Thyroid gland (tissue), 4 donors: Measurements from ENCODE around the gene PPP1R9A.

ENCODE experiments used
- CTCF ChIP-seq, 6 experiments: fragments of 200-600 bp in 3 of 6; fragments of 450-650 bp in 3 of 6; sonication (generic) in 3 of 6; IDR thresholded peaks; one replicate each; pipeline ENCODE4 v1.5.1; 2016 to 2019; ENCODE audit warnings: antibody characterized with exemption in 6 of 6, mild to moderate bottlenecking in 2 of 6, inconsistent platforms in 1 of 6, moderate library complexity in 1 of 6
- POLR2A ChIP-seq, 2 donors: fragments of 450-650 bp; IDR thresholded peaks; one replicate each; pipeline ENCODE4 v1.6.1; 2017; ENCODE audit warnings: antibody characterized with exemption in 2 of 2, mild to moderate bottlenecking in 2 of 2, moderate library complexity in 1 of 2

DNA sequence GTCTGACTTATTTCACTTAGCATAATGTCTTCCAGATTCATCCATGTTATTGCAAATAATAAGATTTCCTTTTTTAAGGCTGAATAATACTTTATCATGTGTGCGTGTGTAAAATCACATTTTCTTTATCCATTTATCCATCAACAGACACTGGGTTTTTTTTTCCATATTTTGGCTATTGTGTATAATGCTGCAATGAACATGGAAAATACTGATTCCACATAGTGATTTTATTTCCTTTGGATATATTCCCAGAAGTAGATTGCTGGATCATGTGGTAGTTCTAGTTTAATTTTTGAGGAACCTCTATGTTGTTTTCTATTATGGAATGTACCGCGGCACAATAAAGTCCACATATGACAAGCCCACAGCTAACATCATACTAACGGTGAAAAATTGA, 236.9 kb downstream of the PPP1R9A start:
- no peak for TF ChIP-seq CTCF (IDR thresholded peaks at IDR 0.05)
- no peak for TF ChIP-seq POLR2A (IDR thresholded peaks at IDR 0.05)
